ENCODE data around the gene SMLR1. TPM values are rescaled to one million over a fixed set of nuclear protein-coding genes. Genes with fewer than 3 reads are reported as not detected.

Gene SMLR1
- total and polyA plus RNA-seq, 9 of the 15 experiments (the other 6 are each of a cell fraction or from before 2014, with no cell fraction given): not detected

- no TSS peak for BruUV-seq (replicated peaks)
- H2AFZ ChIP-seq (ENCODE audit: low read depth, low read length): no peak overlapping the region
- ATAC-seq (no peak), FAIRE-seq (no peak), DNase-seq (ENCODE audit: extremely low read depth in 1 of 4, low spot score in 3 of 4) (no peak)
- H3K9me1 ChIP-seq (ENCODE audit: control insufficient read depth, insufficient read depth, low read length): no peaks in the 10 kb centered on the region
- H3K79me2 ChIP-seq (ENCODE audit: control insufficient read depth, insufficient read depth, low read length): no peaks in the 10 kb centered on the region
- H3K9ac ChIP-seq (ENCODE audit: insufficient read depth in 1 of 2, low read depth in 2 of 2, low read length in 2 of 2): no peak overlapping the region
- no peaks in the 10 kb centered on the region for H4K20me1 ChIP-seq (replicated peaks; ENCODE audit: control insufficient read depth, insufficient read depth, low read length)
- no peaks in the 10 kb centered on the region for H3K4me1 ChIP-seq (replicated peaks in 1 of 2; ENCODE audit: control insufficient read depth in 2 of 2, insufficient read depth in 2 of 2, low read length in 2 of 2)
- no peaks in the 10 kb centered on the region for H3K27me3 ChIP-seq (ENCODE audit: control insufficient read depth in 2 of 2, insufficient read depth in 2 of 2, low read length in 2 of 2)
- H3K4me3 ChIP-seq: no peak overlapping the region
- TF ChIP-seq SIN3A (IDR thresholded peaks at IDR 0.05; ENCODE audit: borderline replicate concordance in 2 of 2, control insufficient read depth in 1 of 2, low read depth in 2 of 2, low read length in 2 of 2) (no peak), ZNF316 (IDR thresholded peaks at IDR 0.05) (no peak), ZZZ3 (IDR thresholded peaks at IDR 0.05) (no peak), CBFA2T2 (conservative IDR thresholded peaks at IDR 0.05) (no peak)
- H3K4me2 ChIP-seq (ENCODE audit: insufficient read depth, low read length): no peak overlapping the region
- 35% methylated on average over 7 of the region's 7 CpGs for WGBS (ENCODE audit: insufficient coverage, low coverage, missing lambda C conversion rate)
- no peaks in the 10 kb centered on the region for H3K36me3 ChIP-seq (ENCODE audit: control insufficient read depth, insufficient read depth, low read length)
- no peak overlapping the region for H3K27ac ChIP-seq (ENCODE audit: extremely low read depth, low read depth, low read length)
- ChIA-PET POLR2A (no interaction called here), CTCF (ENCODE audit: low intra/inter-chr PET ratio) (no interaction called here)
- in situ Hi-C loops (cut with MboI): no loop called here
- no peaks in the 10 kb centered on the region for H3K9me3 ChIP-seq (replicated peaks; ENCODE audit: control insufficient read depth, insufficient read depth, low read depth, low read length)
- intact Hi-C loops (cut with micrococcal nuclease): no loop called here
These were observed 25.8 kb downstream of the SMLR1 start for GRCh38 chr6:130852844-130853554.

- H3K36me3 ChIP-seq (ENCODE audit: control insufficient read depth, insufficient read depth, low read length): no peaks in the 10 kb centered on the region
- POLR2A ChIA-PET: no interaction called here
- no peaks in the 10 kb centered on the region for H3K79me2 ChIP-seq (ENCODE audit: control insufficient read depth, insufficient read depth, low read length)
- ATAC-seq (no peak), FAIRE-seq (no peak), DNase-seq (ENCODE audit: extremely low read depth in 1 of 4, low spot score in 3 of 4) (no peak)
- intact Hi-C loops (cut with micrococcal nuclease) (no loop called here), in situ Hi-C loops (cut with MboI) (no loop called here)
- H3K9me3 ChIP-seq (replicated peaks; ENCODE audit: control insufficient read depth, insufficient read depth, low read depth, low read length): no peaks in the 10 kb centered on the region
- H3K27ac ChIP-seq (ENCODE audit: extremely low read depth, low read depth, low read length): no peak overlapping the region
- no peak overlapping the region for H3K9ac ChIP-seq (ENCODE audit: insufficient read depth in 1 of 2, low read depth in 2 of 2, low read length in 2 of 2)
- H4K20me1 ChIP-seq (replicated peaks; ENCODE audit: control insufficient read depth, insufficient read depth, low read length): no peaks in the 10 kb centered on the region
- no peak overlapping the region for H3K4me2 ChIP-seq (ENCODE audit: insufficient read depth, low read length)
- no peaks in the 10 kb centered on the region for H3K4me1 ChIP-seq (replicated peaks in 1 of 2; ENCODE audit: control insufficient read depth in 2 of 2, insufficient read depth in 2 of 2, low read length in 2 of 2)
- H3K4me3 ChIP-seq: no peak overlapping the region
- CTCF ChIA-PET (ENCODE audit: low intra/inter-chr PET ratio): no interaction called here
- WGBS (ENCODE audit: insufficient coverage, low coverage, missing lambda C conversion rate): 22% methylated on average over 5 of the region's 5 CpGs
- no peaks in the 10 kb centered on the region for H3K27me3 ChIP-seq (ENCODE audit: control insufficient read depth in 2 of 2, insufficient read depth in 2 of 2, low read length in 2 of 2)
- no TSS peak for BruUV-seq (replicated peaks)
- no peak overlapping the region for H2AFZ ChIP-seq (ENCODE audit: low read depth, low read length)
- no peaks in the 10 kb centered on the region for H3K9me1 ChIP-seq (ENCODE audit: control insufficient read depth, insufficient read depth, low read length)
- TF ChIP-seq POLR3A (IDR thresholded peaks at IDR 0.05; ENCODE audit: borderline replicate concordance, extremely low read depth, insufficient read depth, insufficient read length) (no peak), KDM2B (CRISPR knock-in tag; IDR thresholded peaks at IDR 0.05) (no peak), STAT6 (CRISPR knock-in tag; IDR thresholded peaks at IDR 0.05) (no peak), THAP7 (CRISPR knock-in tag; IDR thresholded peaks at IDR 0.05) (no peak), SAFB2 (IDR thresholded peaks at IDR 0.05; ENCODE audit: borderline replicate concordance, low read depth, low read length, severe bottlenecking) (no peak), ZC3H8 (IDR thresholded peaks at IDR 0.05) (no peak)
These were observed 26.5 kb downstream of the SMLR1 start for GRCh38 chr6:130853555-130854183.

Data from K562 (cell line).